Activated CD8-positive, alpha-beta memory T cell treated with anti-CD3 and anti-CD28 coated beads, Interleukin-2, amount 50 U/mL, for 24 hours (primary cell): ENCODE results near the gene PYURF.

Experiments
- DNase-seq: peaks from one replicate; pipeline ENCODE4 v3.0.0-alpha.2; 2020; ENCODE audit errors: extremely low read depth

Gene PYURF

DNA sequence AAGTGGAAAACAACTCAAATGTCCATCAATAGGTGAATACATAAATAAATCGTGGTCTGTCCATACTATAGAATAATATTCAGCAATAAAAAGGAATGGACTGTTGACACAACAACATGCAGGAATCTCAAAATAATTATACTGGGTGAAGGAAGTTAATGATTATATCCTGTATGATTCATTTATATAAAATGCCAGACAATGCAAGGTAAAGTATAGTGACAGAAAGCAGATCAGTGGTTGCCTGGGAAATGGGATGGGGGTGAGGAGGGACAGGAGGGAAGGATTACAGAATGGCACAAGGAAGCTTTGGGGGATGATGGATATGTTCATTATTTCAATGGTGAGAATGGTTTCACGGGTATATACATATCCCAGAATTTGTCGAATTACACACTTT, 12.3 kb downstream of the PYURF start:
- DNase-seq, result no peak

GRCh38 chr4:88503344-88503743, 20.2 kb downstream of the PYURF start:
- DNase-seq, result no peak

- no peak for DNase-seq
Measured at GRCh38 chr4:88497859-88498409, 25.6 kb downstream of the PYURF start.

DNA sequence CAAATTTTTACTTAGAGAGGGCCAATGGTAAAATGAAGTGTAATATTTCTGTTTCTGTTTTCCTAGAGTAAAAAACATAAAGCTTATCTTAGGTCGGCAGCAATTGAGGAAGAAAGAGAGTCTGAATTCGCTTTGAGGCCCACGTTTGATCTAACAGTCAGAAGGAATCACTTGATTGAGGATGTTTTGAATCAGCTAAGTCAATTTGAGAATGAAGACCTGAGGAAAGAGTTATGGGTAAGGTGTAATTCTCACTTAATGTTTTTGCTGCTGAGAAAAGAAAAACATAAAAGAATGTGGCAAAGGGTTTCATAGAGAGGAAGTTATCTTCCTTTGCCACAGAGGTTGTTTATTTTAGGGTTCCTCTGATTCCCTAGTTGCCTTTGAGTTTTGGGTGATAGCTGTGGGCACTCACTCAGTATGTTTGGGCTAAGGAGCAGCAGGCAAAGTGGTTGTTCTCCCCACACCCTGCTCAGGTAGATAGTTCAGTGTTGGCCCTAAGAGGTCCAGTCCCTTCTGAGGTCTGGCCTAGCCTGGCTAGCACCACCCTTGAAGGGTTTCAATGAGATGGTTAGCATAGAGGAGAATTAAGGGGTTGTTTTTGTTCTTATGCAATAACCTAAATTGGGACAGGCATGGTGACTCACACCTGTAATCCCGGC, 34.3 kb downstream of the PYURF start:
- DNase-seq, result no peak

- DNase-seq, result no peak
Measured at GRCh38 chr4:88481537-88481936, 42.0 kb downstream of the PYURF start.

DNA sequence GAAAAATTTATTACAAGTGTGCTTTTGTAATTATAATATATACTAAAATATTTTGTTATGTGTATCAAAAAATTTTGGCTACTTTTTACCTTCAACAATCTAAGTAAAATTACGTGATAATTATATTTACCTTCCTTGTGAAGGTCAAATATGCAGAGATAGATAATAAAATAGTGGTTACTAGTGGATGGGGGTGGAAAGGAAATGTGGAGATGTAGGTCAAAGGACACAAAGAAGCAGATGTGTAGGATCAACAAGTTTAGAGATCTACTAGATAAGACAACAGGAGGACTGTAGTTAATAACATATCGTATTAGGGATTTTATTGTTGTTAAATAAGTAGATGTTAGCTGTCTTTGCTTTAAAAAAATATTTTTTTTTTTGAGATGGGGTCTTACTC, 45.3 kb downstream of the PYURF start:
- DNase-seq, result no peak

GRCh38 chr4:88477229-88477860, 46.2 kb downstream of the PYURF start:
- no peak for DNase-seq
